Activated T-cell treated with anti-CD3 and anti-CD28 coated beads for 48 hours (primary cell): Measurements from ENCODE around the gene GNAI1.

Experiments
- DNase-seq: peaks from one replicate; pipeline ENCODE4 v3.0.0-alpha.2; 2020; ENCODE audit warnings: low read depth

The GNAI1 gene

DNA sequence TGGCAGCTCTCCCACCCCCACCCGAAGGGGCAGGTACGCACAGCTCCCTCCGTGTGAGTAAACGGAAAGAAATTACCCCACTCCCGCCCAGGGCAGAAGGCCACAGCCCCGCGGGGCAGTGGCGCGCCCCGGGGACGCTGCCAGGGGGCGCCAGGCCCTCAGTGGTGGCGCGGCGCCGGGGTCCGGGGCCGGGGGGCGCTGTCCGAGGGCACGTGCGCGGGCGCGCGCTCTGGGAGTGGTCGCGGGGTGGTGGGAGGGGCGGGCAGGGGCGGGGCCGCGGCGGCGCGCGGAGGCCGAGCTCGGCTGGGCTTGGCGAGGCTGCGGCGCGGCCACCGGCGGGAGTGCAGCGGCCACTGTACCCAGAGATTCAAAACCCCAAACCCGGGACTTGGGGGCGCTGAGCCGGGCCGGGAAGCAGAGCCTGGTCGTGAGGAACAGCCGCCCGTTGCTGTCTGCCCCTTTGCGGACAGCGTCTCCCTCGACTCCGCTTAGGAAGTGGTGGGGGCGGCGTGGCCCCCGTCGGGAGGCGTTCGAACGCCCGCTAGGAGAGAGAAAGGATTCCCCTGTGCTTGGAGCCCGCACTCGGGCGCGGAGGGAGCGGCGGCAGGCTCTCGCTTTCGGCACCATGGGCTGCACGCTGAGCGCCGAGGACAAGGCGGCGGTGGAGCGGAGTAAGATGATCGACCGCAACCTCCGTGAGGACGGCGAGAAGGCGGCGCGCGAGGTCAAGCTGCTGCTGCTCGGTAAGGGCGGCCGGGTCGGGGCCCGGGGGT, at the start of gene GNAI1:
GNAI1 (plus strand) TSS at position 296 of the 773 bp plus-strand sequence; CDS start at position 626, 330 bp downstream.
- peak; percentile 37 for DNase-seq

DNA sequence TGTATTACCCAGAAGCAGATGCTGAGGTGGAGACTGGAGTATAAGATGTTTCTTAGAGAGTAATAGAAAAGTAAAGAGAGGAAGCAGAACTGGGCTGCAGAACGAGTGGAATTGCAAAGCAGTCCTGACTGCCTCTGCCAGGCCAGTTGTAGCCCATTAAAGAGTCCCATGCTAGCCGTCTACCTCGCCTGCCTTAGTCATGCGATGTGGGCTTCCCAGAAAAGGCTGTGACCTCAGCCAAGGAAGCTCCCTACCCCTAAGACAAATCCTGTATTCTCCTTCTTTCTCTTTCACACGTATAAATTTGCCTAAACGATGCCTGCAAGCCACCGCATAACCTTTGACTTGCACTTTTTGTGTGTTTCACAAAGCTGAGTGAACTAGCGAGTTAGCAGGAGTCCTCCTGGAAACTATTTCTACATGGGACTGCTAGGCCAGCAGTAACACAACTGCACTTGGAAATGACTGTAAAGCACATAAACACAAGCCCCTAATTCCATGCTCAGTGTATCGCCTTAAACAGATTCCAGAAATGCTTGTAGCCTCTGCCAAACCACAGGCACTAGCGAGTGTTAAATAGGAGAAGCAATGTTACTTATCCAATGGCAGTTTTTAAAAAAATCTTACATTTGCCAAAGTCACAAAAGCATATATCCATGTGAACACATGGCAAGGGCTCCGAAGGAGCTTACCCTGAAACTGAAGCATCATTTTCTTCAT, 47.4 kb upstream of the GNAI1 start:
- DNase-seq, result no peak

DNA sequence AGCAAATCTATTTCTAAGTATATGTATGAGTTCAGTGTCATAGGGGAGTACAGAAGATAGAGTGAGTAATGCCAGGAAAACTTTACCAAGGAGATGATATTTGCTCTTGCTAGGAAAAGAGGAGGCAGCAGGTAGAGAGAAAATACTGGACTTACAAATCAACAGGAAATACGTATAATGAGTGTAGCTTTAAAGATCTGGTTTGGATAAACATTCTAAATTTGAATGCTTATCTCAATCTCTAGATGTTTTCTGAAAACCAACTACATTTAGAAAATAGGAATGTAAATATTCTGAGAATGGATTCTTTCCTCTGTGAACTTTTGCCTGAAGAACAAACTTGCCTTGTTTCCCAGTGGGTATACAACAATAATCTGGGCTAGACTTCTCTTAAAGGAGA, 46.9 kb upstream of the GNAI1 start:
- DNase-seq, result no peak

DNA sequence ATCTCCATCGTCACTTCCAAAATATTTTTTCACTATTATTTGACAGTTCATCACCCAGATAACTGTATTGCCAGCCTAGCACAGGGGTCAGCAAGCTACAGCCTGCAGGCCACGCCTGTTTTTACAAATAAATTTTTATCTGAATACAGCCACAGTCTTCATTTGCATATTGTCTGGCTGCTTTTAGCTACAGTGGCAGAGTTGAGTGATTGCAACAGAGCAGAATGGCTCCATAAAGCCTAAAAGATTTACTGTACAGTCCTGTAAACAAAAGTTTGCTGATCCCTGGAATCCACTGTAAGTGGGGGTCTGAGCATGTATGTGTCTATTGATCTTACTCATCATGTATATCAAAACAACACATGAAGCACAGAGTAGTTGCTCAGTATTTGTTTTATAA, 45.9 kb upstream of the GNAI1 start:
- DNase-seq, result no peak

DNA sequence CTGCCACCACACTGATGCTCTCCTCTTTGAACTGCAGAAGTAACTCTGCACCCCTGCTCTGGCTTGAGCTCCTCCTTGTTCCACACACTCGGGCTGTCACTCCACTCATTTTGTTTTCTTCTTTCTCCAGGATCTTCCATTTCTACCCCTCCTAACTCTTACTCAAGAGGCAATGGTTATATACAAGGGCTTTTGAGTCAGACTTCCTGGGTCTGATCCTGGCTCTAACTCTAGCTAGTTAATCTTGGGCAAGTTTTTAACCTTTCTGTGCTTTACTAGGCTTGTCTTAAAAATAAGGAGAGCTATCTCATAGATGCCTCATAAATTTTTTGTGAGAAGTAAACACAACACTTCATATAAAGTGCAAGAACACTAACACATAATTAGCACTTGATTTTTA, 45.3 kb upstream of the GNAI1 start:
- no peak for DNase-seq

DNA sequence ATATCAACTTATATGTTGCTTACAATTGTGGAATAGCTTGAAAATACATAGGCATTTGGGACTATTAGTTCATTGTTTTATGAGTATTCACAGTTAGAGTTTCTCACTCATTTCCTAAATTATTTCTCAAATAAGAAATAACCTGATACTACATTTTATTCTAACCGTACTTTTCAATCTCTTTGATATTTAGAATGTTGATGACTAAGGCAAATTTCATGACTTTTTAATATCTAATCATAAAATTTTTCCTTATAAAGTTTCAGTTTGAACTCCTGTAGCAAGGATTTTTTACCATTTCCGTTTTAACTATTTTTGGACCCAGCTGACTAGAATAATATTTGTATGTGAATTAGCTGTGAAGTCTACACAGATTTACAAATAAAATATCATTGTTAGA, 41.3 kb upstream of the GNAI1 start:
- no peak for DNase-seq

DNA sequence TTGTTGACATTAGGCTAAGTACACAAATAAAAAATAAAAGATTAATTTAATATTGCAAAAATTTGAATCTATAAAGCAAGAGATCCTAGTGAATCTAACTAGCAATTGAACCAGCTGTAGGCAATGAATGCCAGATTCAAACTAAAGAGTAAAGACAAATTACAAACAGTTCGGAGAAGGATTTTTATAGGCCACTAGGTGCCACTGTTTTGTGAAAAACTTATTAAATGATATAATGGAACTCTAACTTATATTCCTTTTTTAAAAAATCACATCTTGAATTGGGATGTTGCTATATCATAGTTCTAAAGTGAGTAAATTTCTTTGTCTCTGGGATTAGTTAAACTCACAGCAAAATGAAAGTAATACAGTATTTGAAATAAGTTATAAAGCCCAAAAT, 39.1 kb upstream of the GNAI1 start:
- no peak for DNase-seq

DNA sequence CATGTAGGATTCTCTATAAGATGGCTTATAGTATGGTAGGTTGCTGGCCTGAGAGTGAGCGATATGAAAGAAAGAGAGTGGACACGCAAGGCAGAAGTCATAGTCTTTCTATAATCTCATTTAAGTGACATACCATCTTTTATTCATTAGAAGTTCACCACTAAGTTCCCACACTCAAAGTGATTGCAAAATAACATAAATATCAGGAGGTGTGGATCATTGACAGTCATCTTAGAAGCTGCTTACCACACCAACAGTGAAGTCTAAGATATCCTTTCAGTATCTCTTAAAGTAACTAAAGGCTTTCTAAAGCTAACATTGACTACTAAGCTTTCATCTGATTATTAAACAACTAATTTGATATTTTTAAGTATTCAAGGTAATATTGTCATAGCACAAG, 36.9 kb upstream of the GNAI1 start:
- no peak for DNase-seq

DNA sequence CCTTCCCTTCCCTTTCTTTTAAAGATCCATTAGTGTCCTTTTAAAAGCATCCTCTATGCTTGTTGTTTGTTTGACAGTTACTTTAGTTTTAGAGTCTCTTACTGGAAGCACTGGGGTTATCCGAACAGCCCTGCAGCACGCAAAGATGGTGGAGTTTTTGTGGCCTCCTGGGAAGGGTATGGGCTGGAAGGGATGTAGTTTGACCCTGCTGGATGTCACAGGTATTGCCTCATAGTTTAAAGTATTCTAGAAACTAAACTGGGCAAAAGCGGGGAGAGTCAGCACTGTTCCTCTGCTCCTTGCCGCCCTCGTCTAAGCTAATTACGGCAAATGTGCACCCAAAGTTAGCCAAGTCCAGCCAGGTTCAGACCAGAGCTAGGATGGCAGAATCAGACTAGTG, 35.8 kb upstream of the GNAI1 start:
- DNase-seq, result no peak

DNA sequence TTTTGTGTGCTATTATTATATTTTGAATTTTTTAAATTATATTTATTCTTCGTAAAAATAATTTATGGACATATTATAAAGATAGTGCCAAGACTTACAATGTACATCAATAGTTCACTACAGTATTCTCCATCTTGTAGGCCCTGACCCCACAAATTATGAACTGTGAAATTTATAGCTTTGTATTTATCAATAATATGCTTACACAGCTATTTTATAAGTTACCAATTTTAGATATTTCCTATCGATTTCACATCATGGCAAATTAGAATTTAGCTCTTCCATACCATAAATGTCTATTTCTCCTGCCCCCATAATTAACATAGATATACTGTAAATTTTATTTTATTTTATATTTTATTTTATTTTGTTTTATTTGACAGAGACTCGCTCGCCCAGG, 34.4 kb upstream of the GNAI1 start:
- no peak for DNase-seq

DNA sequence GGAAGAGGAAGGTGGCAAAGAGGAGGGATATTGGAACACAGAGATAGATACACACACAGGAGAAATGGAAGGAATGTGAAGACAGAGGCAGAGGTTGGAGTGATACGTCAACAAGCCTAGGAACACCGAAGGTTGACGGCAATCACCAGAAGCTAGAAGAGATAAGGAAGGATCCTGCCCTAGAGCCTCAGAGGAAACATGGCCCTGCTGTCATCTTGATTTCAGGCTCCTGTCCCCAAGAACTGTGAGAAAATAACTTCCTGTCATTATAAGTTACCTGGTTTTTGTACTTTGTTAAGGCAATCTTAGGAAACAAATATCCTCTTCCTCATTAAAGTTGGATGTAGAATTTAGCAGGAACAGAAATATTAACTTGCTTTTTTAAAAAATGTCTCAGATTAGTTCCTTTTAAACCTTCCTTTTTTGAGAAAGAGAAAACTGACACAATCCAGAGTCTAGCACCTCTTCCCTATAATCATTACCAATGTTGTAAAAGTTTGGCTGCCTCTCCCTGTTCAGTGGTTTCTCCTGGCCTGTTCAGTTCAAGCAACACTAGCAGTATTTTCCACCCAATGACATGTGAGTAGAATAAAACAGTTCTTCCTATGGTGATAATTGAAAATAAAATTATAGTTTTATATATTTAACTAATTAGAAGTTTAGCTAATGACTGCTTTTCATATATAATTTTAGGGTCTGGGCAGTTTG, 28.8 kb upstream of the GNAI1 start:
- no peak for DNase-seq

DNA sequence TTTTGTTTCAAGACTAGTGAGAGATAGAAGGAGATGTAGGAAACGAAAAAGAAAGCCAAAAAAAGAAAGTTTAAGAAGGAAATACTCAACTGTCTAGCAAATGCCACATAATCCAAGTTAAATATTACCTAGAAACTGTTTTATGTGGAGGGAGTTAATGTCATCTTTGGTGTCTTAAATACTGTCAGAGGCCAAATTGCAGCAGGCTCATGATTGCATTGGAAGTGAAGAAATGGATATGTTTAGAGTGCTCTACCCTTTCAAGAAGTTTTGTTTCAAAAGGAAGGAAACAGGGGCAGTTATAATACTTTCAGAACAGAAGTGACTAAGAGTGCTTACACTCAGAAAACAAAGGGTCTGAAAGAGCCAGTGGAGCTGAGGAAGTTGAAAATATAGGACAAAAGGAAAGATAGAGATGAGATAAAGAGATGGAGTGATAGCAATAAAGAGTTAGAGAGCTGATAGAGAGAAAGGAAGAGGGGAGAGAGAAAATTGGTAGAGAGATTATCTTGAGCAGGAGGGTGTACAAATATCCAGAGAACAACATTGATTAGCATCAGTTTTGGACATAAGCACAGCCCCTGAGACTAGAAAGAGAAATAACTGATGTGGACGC, 28.0 kb upstream of the GNAI1 start:
- DNase-seq, result no peak

DNA sequence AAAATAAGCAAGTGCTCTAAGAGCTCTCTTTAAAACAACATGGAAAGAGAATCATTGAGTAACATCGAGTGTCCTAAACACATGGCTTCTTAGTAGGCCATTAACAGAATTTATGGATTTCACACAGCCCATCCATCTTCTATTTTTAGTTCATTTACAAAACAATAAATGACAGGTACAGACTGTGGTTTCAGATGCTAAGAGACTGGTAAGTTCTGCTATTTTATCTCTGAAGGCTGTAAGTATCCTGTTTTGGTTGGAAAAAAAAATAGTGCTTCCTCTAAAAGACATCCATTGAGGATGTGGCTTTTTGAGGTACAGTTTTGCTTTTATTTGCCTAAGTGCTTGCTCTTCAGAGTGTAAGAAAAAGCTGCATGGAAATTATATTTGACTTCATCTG, 27.4 kb upstream of the GNAI1 start:
- DNase-seq, result no peak

DNA sequence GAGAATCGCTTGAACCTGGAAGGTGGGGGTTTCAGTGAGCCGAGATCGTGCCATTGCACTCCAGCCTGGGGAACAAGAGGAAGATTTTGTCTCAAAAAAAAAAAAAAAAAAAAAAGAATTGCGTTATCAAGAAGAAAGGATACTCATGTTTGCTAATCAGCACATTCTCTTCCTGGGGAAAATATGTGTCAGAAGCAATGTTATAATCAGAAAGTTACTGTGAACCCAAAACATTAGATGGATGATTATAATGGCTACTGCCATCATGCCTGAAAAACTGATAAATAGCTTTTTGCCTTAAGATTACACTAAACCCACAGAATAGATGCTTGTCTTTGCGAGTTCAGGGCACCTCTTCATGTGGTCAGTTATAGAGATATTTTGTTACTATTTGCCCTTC, 24.3 kb upstream of the GNAI1 start:
- no peak for DNase-seq

DNA sequence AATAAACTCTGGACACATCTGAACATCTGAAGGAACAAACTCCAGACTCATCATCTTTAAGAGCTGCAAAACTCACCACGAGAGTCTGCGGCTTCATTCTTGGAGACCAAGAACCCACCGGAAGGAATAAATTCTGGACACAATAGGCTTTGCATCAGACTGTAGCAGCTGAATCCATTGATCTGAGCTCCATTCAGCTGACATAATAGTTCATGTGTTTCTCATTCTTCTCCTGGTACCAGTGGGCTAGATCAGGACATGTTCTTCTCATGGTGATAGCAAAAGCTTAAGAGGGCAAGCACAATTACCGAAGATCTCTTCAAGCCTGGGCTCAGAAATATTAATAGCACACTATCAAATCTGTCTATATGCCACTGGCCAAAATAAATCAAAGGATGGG, 20.5 kb upstream of the GNAI1 start:
- DNase-seq, result no peak

DNA sequence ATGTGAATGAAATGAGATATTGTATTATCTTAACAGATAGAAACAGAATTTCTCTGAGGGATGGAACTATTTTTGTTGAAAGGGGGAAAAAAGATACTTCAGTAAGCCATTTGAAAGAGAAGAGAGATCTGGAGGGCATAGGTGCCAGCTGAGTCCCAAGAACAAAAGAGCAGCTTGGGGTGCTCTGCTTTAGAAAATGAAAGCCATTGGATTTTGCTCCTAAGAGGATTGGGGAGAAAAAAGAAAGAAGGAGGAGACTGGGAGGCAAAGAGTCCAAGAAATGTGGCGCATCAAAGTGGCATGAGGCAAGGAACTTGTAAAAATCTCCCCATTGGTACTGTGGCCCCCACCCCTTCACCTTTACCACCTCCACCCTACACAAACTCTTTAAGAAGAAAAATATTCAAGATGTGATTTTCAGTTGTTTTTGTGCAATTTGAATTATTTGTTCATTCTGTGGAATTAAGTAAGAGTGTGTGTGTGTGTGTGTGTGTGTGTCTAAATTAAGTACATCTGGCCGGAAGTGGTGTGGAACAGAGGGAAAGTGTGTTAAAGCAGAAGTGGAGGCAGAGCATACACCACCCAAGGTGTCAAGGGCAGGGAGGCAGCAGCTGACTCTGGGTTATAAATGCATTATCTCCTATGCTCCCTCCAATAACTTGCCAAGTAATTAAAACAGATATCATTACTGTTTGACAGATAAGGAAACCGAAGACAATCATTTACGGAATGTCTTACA, 9.9 kb upstream of the GNAI1 start:
- no peak for DNase-seq

DNA sequence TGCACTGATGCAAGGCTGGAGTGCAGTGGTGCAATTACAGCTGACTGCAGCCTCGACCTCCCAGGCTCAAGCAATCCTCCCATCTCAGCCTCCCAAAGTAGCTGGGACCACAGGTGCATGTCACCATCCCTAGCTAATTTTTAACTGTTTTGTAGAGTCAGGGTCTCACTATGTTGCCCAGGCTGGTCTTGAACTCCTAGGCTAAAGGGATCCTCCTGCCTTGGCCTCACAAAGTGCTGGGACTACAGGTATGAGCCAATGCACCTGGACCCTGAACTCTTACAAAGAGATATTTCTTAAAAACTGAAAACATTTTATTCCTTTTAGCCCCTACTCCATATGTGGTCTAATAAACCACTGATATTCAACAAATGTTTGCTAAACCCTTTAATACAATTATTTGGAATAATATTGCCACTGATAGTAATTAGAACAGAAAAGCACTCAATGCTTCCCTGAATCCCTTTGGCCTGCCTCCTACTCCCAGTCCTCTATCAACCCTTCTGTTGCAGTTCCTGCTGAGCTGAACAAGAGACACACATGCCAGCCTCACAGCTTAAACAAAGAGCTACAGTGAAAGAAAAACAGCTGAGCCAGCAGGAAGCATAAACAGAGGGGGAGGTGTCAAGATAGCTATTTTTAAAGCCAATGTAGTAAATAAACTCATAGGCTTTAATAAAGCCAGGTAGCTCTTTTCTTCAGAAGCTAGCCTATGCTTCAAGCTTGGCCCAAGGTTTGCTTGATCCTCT, 7.0 kb upstream of the GNAI1 start:
- no peak for DNase-seq

DNA sequence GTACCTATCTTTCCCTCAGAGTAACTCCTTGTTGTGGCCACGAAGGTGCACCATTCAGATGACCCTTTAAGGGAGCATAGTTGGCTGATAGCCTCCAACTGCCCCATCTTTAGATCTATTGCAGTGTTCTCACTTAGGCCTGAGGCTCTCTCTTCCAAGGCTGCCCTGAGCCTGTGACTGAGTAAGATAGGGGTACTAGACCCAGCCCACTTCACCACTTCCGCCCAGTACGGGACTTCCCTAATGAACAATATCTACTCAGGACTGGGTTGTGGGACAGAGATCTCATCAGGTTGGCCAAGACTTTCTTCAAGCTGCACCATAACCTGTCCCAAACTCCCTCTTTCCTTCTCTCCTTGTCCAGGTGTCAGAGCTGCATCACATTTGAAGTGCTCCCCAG, 5.7 kb upstream of the GNAI1 start:
- no peak for DNase-seq

DNA sequence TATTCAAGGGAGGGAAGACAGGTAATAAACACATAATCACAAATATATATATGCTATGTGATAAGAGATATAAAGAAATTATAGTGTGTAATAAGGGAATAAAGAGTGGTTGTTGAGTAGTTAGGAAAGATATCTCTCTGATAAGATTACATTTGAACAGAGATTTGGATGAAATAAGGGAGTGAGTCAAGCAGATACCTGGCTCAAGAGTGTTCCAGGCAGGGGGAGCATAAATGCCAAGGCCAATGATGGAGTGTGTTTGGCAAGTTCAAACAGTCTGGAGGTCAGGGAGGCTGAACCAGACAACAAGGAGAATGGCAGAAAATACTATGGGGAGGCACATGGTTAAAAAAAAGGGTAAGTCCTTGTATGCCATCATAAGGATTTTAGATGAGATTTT, 4.8 kb upstream of the GNAI1 start:
- no peak for DNase-seq

DNA sequence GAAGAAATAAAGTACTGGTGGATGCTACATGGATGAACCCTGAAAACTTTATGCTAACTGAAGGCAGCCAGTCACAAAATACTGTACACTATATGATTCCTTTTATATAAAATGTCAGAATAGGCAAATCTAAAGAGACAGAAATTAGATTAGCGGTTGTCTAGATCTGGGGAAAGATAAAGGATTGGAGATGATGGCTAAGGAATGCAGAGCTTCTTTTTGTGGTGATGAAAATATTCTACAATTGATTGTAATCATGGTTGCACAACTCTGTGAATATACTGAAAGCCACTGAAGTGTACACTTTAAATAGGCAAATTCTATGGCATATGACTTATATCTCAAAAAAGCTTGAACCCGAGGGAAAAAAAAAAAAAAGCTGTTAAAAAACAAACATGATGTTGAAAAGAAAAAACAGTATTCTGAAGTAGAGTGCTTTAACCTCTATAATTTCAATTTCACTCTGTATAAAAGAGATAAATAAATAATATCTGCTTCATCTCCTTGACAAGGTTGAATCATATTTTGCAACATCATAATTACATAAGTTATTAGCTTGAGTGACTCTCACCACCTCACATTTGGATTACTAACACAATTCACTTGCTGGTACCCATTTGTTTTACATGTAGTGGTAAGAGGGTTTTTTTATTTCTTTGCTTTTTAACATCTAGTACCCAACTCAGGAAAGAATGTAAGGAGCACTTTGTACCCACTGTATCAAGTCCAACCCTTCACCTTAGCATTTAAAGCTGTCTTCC, 2.8 kb upstream of the GNAI1 start:
- no peak for DNase-seq

DNA sequence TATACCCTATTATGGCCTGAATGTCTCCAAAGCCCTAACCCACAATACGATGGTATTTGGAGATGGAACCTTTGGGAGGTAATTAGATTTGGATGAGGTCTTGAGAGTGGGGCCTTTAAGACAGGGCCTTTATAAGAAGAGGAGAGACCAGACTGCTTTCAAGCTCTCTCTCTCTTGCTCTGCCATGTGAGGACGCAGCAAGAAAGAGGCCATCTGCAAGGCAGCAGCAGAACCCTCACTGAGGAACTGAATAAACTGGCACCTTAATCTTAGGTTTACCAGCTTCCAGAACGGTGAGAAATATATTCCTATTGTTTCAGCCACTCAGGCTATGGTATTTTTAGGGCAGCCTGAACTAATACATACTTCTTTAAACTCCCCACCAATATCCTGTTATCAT, 2.0 kb upstream of the GNAI1 start:
- DNase-seq, result no peak
